Cardiac muscle cell (in vitro differentiated cells and primary cell): Measurements from ENCODE around the gene LINC00632. TPM values are rescaled to one million over a fixed set of nuclear protein-coding genes. Genes with fewer than 3 reads are reported as not detected.

Experiments
- DNase-seq, 2 donors: peaks; one replicate each; pipeline versions ENCODE4 v3.0.0 to v3.0.0-alpha.2; 2010 to 2017; ENCODE audit warnings: low read depth in 1 of 2, low spot score in 1 of 2
- H3K27ac ChIP-seq: fragments of 200-600 bp; sonication (generic); 2 replicates; pipeline ENCODE4 v1.5.1; 2016
- H3K27me3 ChIP-seq: fragments of 200-600 bp; sonication (generic); 2 replicates; pipeline ENCODE4 v1.6.0; 2016; ENCODE audit warnings: control low read depth
- H3K36me3 ChIP-seq: fragments of 200-600 bp; sonication (generic); 2 replicates; pipeline ENCODE4 v1.5.1; 2016; ENCODE audit warnings: control low read depth
- H3K4me1 ChIP-seq: fragments of 200-600 bp; sonication (generic); 2 replicates; pipeline ENCODE4 v1.8.1; 2017; ENCODE audit warnings: low read depth, mild to moderate bottlenecking, mixed run types
- H3K4me3 ChIP-seq: fragments of 200-600 bp; sonication (generic); 2 replicates; pipeline ENCODE4 v1.5.1; 2016; ENCODE audit warnings: mild to moderate bottlenecking
- H3K9me3 ChIP-seq: fragments of 200-600 bp; sonication (generic); 2 replicates; pipeline ENCODE4 v1.5.1; 2017; ENCODE audit warnings: low read depth, mild to moderate bottlenecking, control low read depth
- polyA plus RNA-seq: library from polyadenylated mRNA; unstranded; fragments of >200 nt; fragmentation: Nextera tagmentation; extraction: Ambion mirVana; gene quantifications from 2 replicates; pipeline ENCODE4 v1.2.1, GENCODE V29; 2016
- total RNA-seq: library from RNA; depleted of rRNA; stranded (reverse); fragments of >200 nt; gene quantifications from 2 replicates; pipeline ENCODE4 v1.2.3, GENCODE V29; 2016
- TF ChIP-seq, protein P1 (sequence below): IDR thresholded peaks from 2 replicates; pipeline ENCODE4 v1.5.1; 2012; ENCODE audit warnings: low read depth, mild to moderate bottlenecking, low read length

LINC00632 gene
- total and polyA plus RNA-seq, 2 experiments from 2014 or later, result 6.5 to 9.4 TPM

DNA sequence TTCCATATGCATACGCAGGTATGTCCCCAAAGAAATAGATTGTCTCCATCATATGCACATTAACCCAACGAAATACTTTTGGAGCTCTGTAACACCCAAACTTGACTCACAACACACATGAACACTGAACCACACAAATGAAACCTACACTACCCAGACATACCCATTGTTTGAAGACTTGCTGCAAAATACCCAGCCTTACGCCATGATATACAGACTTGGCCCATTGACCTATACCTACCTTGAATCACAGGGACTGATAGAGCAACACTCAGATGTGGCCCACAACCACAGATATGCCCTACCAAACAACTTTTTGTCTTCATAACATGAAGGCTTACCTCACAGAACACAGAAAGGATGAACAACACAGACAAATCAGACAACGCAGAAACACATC lies 15.9 kb downstream of the LINC00632 start:
- H3K9me3 ChIP-seq, result no peaks in the 10 kb centered on the region
- no peaks in the 10 kb centered on the region for H3K4me1 ChIP-seq
- H3K36me3 ChIP-seq, result no peaks in the 10 kb centered on the region
- TF ChIP-seq, protein P1, sequence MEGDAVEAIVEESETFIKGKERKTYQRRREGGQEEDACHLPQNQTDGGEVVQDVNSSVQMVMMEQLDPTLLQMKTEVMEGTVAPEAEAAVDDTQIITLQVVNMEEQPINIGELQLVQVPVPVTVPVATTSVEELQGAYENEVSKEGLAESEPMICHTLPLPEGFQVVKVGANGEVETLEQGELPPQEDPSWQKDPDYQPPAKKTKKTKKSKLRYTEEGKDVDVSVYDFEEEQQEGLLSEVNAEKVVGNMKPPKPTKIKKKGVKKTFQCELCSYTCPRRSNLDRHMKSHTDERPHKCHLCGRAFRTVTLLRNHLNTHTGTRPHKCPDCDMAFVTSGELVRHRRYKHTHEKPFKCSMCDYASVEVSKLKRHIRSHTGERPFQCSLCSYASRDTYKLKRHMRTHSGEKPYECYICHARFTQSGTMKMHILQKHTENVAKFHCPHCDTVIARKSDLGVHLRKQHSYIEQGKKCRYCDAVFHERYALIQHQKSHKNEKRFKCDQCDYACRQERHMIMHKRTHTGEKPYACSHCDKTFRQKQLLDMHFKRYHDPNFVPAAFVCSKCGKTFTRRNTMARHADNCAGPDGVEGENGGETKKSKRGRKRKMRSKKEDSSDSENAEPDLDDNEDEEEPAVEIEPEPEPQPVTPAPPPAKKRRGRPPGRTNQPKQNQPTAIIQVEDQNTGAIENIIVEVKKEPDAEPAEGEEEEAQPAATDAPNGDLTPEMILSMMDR, result no peak
- H3K27ac ChIP-seq, result no peak overlapping the region
- no peak overlapping the region for H3K4me3 ChIP-seq
- no peak for DNase-seq
- no peaks in the 10 kb centered on the region for H3K27me3 ChIP-seq

DNA sequence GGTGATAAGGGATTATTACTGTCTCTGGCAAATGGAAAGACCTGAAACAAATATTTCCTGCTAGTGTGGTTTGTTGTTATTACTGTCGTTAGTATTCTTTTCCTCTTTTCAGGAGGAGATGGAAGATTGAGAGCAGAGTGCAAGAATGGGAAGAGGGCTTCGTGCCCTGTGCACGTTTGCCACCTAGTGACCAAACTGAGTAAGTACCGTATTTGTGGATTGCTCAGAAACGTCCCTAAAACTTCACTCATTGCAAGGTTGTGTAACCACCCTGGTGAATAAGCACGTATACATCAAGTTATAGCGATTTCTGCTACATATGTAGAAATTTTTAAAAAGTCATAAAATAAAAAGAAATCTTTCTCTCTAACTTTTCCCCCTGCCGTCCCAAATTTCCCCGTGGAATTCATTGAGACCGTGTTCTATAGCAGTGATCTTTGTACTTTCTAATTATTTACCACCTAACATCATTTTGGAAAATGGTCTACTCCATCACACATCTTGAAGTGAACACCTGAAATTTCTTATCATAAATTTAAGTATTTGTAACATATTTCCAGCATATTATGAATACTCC lies 24.3 kb downstream of the LINC00632 start:
- DNase-seq, result peak; percentile 45 to 68
- TF ChIP-seq, protein P1, result peak; percentile 61
- Histone ChIP-seq H3K36me3 (no peaks in the 10 kb centered on the region), H3K4me1 (no peaks in the 10 kb centered on the region), H3K9me3 (no peaks in the 10 kb centered on the region), H3K27ac (no peak overlapping the region), H3K27me3 (peaks cover 4% of the 10 kb centered on the region), H3K4me3 (no peak overlapping the region)

DNA sequence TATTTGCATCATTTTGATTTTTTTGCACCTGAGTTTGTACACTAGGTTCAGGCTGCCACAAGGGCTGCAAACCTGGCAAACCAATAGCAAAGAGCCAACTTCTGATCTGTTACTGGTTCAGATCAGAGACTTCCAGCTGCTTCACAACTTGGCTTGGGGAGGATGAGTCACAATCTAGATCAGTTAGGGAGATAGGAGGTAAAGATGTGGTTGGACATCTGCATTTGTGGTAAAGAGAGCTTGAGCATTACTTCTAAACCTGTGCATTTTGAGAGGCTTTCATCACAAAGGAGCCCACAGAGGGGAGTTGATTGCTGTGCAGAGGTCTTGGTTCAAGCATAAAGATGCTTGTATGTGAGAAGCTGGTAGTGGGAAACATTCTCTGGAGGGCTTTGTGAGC lies 34.5 kb downstream of the LINC00632 start:
- Histone ChIP-seq H3K27me3 (no peaks in the 10 kb centered on the region), H3K4me3 (no peak overlapping the region), H3K27ac (no peak overlapping the region), H3K36me3 (no peaks in the 10 kb centered on the region), H3K4me1 (no peaks in the 10 kb centered on the region), H3K9me3 (no peaks in the 10 kb centered on the region)
- TF ChIP-seq, protein P1, result no peak
- DNase-seq, result no peak

DNA sequence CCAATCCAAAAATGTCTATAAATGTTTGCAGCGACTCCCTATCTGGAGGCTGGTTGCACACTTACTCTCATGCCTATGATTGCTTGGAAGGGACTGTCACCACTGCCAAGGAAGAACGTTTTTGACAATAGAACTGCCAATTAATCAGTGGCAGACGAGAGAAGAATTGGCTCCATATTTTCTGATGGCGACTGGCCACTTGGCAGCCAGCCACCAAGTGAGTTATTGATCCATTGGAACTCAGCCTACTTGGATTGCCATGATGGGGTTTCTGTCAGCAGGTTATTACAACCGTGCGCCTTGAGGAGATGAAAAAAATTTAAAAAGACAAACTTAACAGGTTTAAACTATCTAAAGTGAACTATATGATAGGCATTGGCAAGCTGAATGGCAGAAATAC lies 47.4 kb downstream of the LINC00632 start:
- Histone ChIP-seq H3K4me3 (no peak overlapping the region), H3K27ac (no peak overlapping the region), H3K9me3 (no peaks in the 10 kb centered on the region), H3K27me3 (no peaks in the 10 kb centered on the region), H3K4me1 (no peaks in the 10 kb centered on the region), H3K36me3 (no peaks in the 10 kb centered on the region)
- TF ChIP-seq, protein P1, result no peak
- no peak for DNase-seq

DNA sequence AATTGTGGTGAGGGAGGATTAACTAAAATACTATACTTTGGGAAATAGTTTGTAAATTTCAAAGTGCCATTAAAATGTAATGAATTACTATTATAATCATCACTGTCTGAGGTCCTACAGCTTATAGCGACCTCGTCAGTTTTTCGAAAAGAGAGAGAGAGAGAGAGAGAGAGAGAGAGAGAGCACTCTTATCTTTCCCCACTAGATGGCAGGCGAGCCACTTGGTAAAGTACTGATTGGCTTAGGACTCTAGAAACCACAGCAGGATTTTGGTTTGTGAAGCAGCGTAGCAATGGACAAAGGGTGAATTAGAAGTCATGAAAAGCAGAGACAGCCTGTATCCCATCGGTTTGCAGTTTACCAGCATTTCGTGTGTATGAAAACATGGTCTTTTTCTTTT lies 52.5 kb downstream of the LINC00632 start:
- TF ChIP-seq, protein P1, result peak; percentile 72
- H3K4me1 ChIP-seq, result no peaks in the 10 kb centered on the region
- H3K9me3 ChIP-seq, result no peaks in the 10 kb centered on the region
- H3K27me3 ChIP-seq, result no peaks in the 10 kb centered on the region
- no peak overlapping the region for H3K4me3 ChIP-seq
- H3K27ac ChIP-seq, result no peak overlapping the region
- no peaks in the 10 kb centered on the region for H3K36me3 ChIP-seq
- DNase-seq, result peak; percentile 67 to 77
